Fibroblast of the aortic adventitia (primary cell): ENCODE results near the gene MYL3. TPM values are rescaled to one million over a fixed set of nuclear protein-coding genes. Genes with fewer than 3 reads are reported as not detected.

ENCODE experiments used
- DNase-seq: peaks from one replicate; pipeline ENCODE4 v3.0.0-alpha.2; 2010; ENCODE audit warnings: low read depth
- H3K4me3 ChIP-seq: 2 replicates; pipeline ENCODE4 v1.5.1; 2011; ENCODE audit warnings: low read depth, mild to moderate bottlenecking, control low read depth, low read length, moderate library complexity
- total RNA-seq: library from RNA; depleted of rRNA; stranded (reverse); fragments of >200 nt; gene quantifications from 2 replicates; pipeline ENCODE4 v1.2.3, GENCODE V29; 2012; ENCODE audit warnings: low replicate concordance
- TF ChIP-seq, protein P1 (sequence below): IDR thresholded peaks from 2 replicates; pipeline ENCODE4 v1.5.1; 2011; ENCODE audit warnings: mild to moderate bottlenecking, low read length, control low read depth, inconsistent platforms; ENCODE audit not compliant: insufficient read depth

Gene MYL3
- total RNA-seq, 1 donor, result not detected

GRCh38 chr3:46895204-46895660 is 32.0 kb upstream of the MYL3 start:
- DNase-seq, result peak; percentile 53
- TF ChIP-seq, protein P1, sequence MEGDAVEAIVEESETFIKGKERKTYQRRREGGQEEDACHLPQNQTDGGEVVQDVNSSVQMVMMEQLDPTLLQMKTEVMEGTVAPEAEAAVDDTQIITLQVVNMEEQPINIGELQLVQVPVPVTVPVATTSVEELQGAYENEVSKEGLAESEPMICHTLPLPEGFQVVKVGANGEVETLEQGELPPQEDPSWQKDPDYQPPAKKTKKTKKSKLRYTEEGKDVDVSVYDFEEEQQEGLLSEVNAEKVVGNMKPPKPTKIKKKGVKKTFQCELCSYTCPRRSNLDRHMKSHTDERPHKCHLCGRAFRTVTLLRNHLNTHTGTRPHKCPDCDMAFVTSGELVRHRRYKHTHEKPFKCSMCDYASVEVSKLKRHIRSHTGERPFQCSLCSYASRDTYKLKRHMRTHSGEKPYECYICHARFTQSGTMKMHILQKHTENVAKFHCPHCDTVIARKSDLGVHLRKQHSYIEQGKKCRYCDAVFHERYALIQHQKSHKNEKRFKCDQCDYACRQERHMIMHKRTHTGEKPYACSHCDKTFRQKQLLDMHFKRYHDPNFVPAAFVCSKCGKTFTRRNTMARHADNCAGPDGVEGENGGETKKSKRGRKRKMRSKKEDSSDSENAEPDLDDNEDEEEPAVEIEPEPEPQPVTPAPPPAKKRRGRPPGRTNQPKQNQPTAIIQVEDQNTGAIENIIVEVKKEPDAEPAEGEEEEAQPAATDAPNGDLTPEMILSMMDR, result peak; percentile 90
- no peak overlapping the region for H3K4me3 ChIP-seq

DNA sequence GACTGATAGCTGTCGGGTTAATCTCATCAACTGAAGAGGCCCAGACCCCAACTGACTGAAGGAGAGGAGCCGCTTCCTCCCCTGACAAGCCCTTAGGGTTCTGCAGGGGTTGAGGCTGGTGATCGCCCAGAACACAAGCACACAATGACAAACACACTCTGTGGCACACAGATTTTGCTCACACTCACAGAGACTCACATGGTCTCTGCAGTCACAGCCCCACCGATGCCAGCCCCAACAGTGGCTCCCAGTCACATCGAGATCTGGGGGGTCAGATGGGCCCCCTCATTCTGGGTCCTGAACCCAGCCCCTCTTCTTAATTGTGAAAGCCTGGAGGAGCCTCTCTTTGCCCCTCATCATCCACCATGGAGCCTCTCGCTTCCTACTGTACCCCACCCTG is 31.0 kb upstream of the MYL3 start:
- TF ChIP-seq, protein P1, result no peak
- DNase-seq, result no peak
- no peak overlapping the region for H3K4me3 ChIP-seq

DNA sequence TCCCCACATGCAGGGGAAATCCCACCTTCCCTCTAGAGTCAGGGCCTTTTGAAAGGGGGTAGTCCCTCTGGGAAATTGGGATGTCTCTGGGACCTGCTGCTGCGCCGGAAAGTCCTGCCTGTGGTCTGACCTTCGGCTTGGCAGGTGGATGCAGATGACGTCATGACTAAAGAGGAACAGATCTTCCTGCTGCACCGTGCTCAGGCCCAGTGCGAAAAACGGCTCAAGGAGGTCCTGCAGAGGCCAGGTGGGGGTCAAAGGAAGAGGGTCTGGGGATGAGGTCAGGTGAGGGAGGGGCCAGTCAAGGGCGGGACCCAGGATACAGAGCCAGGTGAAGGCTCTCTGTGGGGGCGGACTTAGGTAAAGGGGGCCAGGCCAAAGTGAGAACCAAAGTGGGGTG is 30.5 kb upstream of the MYL3 start:
- no peak for DNase-seq
- TF ChIP-seq, protein P1, result no peak
- H3K4me3 ChIP-seq, result no peak overlapping the region

GRCh38 chr3:46893146-46893748 is 30.0 kb upstream of the MYL3 start:
- TF ChIP-seq, protein P1, result no peak
- DNase-seq, result no peak
- H3K4me3 ChIP-seq, result no peak overlapping the region

DNA sequence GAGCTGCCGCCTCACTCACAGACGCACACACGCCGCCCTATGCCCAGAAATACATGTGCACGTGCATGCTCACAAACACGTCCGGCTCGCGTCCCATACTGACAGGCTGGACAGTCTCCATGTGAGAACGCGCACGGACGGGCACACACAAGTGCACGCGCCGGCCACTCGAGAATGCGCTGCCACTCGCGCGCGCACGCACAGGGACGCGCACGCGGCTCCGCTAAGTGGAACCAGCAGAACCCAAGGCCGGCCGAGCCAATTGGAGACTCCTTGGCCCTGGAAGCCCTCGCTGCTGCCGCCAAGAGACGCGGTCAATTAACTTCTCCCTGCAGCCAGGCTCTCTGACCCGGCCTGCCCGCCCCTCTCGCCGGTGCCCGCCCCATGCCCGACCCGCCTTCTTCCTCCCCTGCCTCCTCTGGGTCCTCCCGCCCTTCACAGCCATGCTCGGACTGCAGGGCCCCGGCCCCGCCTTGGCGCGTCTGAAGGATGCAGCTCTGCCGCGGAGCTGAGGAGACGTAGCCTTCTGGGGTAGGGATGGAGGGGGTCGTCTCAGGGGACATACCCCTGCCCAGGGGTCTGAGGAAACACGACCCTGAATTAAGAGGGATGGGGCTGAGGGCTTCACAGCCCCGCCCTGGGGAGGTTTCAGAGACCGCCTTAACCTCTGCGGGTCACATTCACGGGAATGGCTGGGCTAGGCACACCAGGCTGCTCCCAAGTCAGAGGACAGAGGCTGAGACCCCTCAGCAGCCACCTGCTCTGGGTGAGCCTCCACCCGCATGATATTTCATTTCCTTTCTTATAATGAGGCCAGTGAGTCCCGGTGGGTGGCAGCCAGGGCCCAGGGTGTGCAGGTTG is 29.3 kb upstream of the MYL3 start:
- peak overlapping the region; percentile 56 for H3K4me3 ChIP-seq
- peak; percentile 35 for DNase-seq
- TF ChIP-seq, protein P1, result no peak

DNA sequence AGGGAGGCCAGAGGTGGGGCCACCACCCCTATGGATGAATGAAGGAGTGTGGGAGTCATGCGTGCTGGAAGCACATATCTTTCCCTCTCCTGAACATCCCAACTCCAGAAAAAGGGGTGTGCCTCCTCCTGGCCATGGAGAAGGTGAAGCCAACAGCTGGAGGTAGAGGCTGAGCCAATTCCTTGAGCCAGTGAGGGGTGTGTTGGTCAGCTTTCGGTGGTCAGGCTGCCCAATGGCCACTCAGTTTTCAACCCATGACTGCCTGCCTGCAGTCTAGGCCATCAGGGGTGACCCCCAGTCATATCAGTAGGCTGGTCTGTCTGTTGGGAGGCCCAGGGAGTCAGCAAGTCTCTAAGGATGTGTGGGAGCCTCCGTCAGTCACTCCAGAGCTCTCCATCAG is 27.9 kb upstream of the MYL3 start:
- TF ChIP-seq, protein P1, result no peak
- no peak for DNase-seq
- H3K4me3 ChIP-seq, result no peak overlapping the region
